Smooth muscle cell (in vitro differentiated cells): ENCODE results near the gene ST6GALNAC4. TPM values are rescaled to one million over a fixed set of nuclear protein-coding genes. Genes with fewer than 3 reads are reported as not detected.

Source experiments
- DNase-seq: peaks from one replicate; lab custom pipeline; 2025; ENCODE audit not compliant: unreplicated experiment; lab: John Stamatoyannopoulos, UW
- H2AFZ ChIP-seq: fragments of 200-600 bp; sonication (generic); 2 replicates; pipeline ENCODE4 v1.6.0; 2016; ENCODE audit warnings: antibody characterized with exemption, low read depth, mild to moderate bottlenecking
- H3F3A ChIP-seq: fragments of 200-600 bp; sonication (generic); 2 replicates; pipeline ENCODE4 v1.6.0; 2017; ENCODE audit warnings: antibody characterized with exemption, low read depth
- H3K27ac ChIP-seq: fragments of 200-600 bp; sonication (generic); 2 replicates; pipeline ENCODE4 v1.5.1; 2016; ENCODE audit warnings: low read depth, mild to moderate bottlenecking
- H3K27me3 ChIP-seq: fragments of 200-600 bp; sonication (generic); 2 replicates; pipeline ENCODE4 v1.6.1; 2016; ENCODE audit warnings: low read depth, mild to moderate bottlenecking
- H3K36me3 ChIP-seq: fragments of 200-600 bp; sonication (generic); 2 replicates; pipeline ENCODE4 v1.5.1; 2016; ENCODE audit warnings: low read depth
- H3K4me1 ChIP-seq: fragments of 200-600 bp; sonication (generic); 2 replicates; pipeline ENCODE4 v1.5.1; 2016; ENCODE audit warnings: low read depth
- H3K4me2 ChIP-seq: fragments of 200-600 bp; sonication (generic); 2 replicates; pipeline ENCODE4 v1.6.0; 2016; ENCODE audit warnings: mild to moderate bottlenecking
- H3K4me3 ChIP-seq: fragments of 200-600 bp; sonication (generic); 2 replicates; pipeline ENCODE4 v1.5.1; 2016; ENCODE audit warnings: mild to moderate bottlenecking
- H3K79me2 ChIP-seq: fragments of 200-600 bp; sonication (generic); 2 replicates; pipeline ENCODE4 v1.6.0; 2016; ENCODE audit warnings: low read depth, mild to moderate bottlenecking
- H3K9ac ChIP-seq: fragments of 200-600 bp; sonication (generic); 2 replicates; pipeline ENCODE4 v1.6.0; 2016; ENCODE audit warnings: low read depth
- H3K9me3 ChIP-seq: fragments of 200-600 bp; sonication (generic); replicated peaks from 2 replicates; pipeline ENCODE4 v1.5.1; 2016; ENCODE audit warnings: low read depth
- H4K20me1 ChIP-seq: fragments of 200-600 bp; sonication (generic); 2 replicates; pipeline ENCODE4 v1.6.0; 2016; ENCODE audit warnings: low read depth
- CTCF ChIP-seq: fragments of 200-600 bp; sonication (generic); IDR thresholded peaks from 2 replicates; pipeline ENCODE4 v1.5.1; 2017; ENCODE audit warnings: borderline replicate concordance, mild to moderate bottlenecking, antibody characterized with exemption; ENCODE audit not compliant: insufficient read depth, poor library complexity, severe bottlenecking
- WGBS: methylation state at CpG from one replicate; pipeline ENCODE4 v1.1.7; 2016; ENCODE audit warnings: low lambda C conversion rate; 5-methylcytosine and 5-hydroxymethylcytosine counted together
- polyA plus RNA-seq: library from polyadenylated mRNA; unstranded; fragments of >200 nt; fragmentation: Nextera tagmentation; extraction: Ambion mirVana; gene quantifications from 2 replicates; pipeline ENCODE4 v1.2.1, GENCODE V29; 2016
- total RNA-seq: library from RNA; depleted of rRNA; stranded (reverse); fragments of >200 nt; gene quantifications from 2 replicates; pipeline ENCODE4 v1.2.3, GENCODE V29; 2014

ST6GALNAC4 gene
- total and polyA plus RNA-seq, 2 experiments from 2014 or later: 12.1 to 22.5 TPM

GRCh38 chr9:127947841-127948710, 31.2 kb upstream of the ST6GALNAC4 start:
- H3K79me2 ChIP-seq: peaks cover 14% of the 10 kb centered on the region
- 90% methylated on average over 17 of the region's 17 CpGs for WGBS

GRCh38 chr9:127946728-127947127, 29.9 kb upstream of the ST6GALNAC4 start:
- no peak overlapping the region for H2AFZ ChIP-seq
- H3K9ac ChIP-seq: no peak overlapping the region
- WGBS: 83% methylated on average over 3 of the region's 3 CpGs

More at GRCh38 chr9:127947841-127948710, 31.2 kb upstream of the ST6GALNAC4 start:
- Histone ChIP-seq H3K4me2 (no peak overlapping the region), H3K4me1 (no peaks in the 10 kb centered on the region), H3K4me3 (no peak overlapping the region), H2AFZ (no peak overlapping the region), H3K27me3 (no peaks in the 10 kb centered on the region), H3K9me3 (no peaks in the 10 kb centered on the region), H3K27ac (no peak overlapping the region), H3K9ac (no peak overlapping the region), H3K36me3 (no peaks in the 10 kb centered on the region), H3F3A (peaks cover 4% of the 10 kb centered on the region), H4K20me1 (peaks cover 33% of the 10 kb centered on the region)
- no peak for DNase-seq
- no peak for TF ChIP-seq CTCF

GRCh38 chr9:127945942-127946341, 29.1 kb upstream of the ST6GALNAC4 start:
- no peak overlapping the region for H2AFZ ChIP-seq
- H4K20me1 ChIP-seq: peaks cover 22% of the 10 kb centered on the region
- no peaks in the 10 kb centered on the region for H3K9me3 ChIP-seq
- no peak overlapping the region for H3K27ac ChIP-seq
- TF ChIP-seq CTCF: no peak
- H3K79me2 ChIP-seq: peaks cover 5% of the 10 kb centered on the region
- no peak overlapping the region for H3K9ac ChIP-seq
- no peaks in the 10 kb centered on the region for H3K27me3 ChIP-seq
- no peak for DNase-seq
- H3F3A ChIP-seq: peaks cover 4% of the 10 kb centered on the region
- WGBS: 97% methylated on average over 9 of the region's 9 CpGs
- H3K4me2 ChIP-seq: no peak overlapping the region
- H3K4me1 ChIP-seq: no peaks in the 10 kb centered on the region
- no peak overlapping the region for H3K4me3 ChIP-seq
- no peaks in the 10 kb centered on the region for H3K36me3 ChIP-seq

More at GRCh38 chr9:127946728-127947127, 29.9 kb upstream of the ST6GALNAC4 start:
- Histone ChIP-seq H3F3A (peaks cover 4% of the 10 kb centered on the region), H3K4me1 (no peaks in the 10 kb centered on the region), H3K27me3 (no peaks in the 10 kb centered on the region), H3K36me3 (no peaks in the 10 kb centered on the region), H3K4me3 (no peak overlapping the region), H3K4me2 (no peak overlapping the region), H3K9me3 (no peaks in the 10 kb centered on the region), H3K27ac (no peak overlapping the region), H4K20me1 (peaks cover 22% of the 10 kb centered on the region), H3K79me2 (peaks cover 5% of the 10 kb centered on the region)
- TF ChIP-seq CTCF: no peak
- no peak for DNase-seq
